ENCODE measurements around the gene PHLDB2. TPM values are rescaled to one million over a fixed set of nuclear protein-coding genes. Genes with fewer than 3 reads are reported as not detected.

Gene PHLDB2
- total RNA-seq, 1 donor from 2014 or later, result 59.1 TPM

- Mint-ChIP-seq H3K9me3 (ENCODE audit: low read depth) (no peaks in the 10 kb centered on the region), H3K4me3 (ENCODE audit: low read depth) (no peak overlapping the region), H3K27ac (no peak overlapping the region), H3K36me3 (ENCODE audit: insufficient read depth) (peaks cover 13% of the 10 kb centered on the region), H3K27me3 (no peaks in the 10 kb centered on the region), H3K4me1 (ENCODE audit: low read depth) (peaks cover 18% of the 10 kb centered on the region)
- no peak for DNase-seq (ENCODE audit: low spot score, unreplicated experiment)
- TF ChIP-seq CTCF (IDR thresholded peaks at IDR 0.05; ENCODE audit: unreplicated experiment), result no peak
These were observed 6.0 kb upstream of the PHLDB2 start for GRCh38 chr3:111853068-111853467.

GRCh38 chr3:111854990-111855389 lies 4.1 kb upstream of the PHLDB2 start:
- no peak for TF ChIP-seq CTCF (IDR thresholded peaks at IDR 0.05; ENCODE audit: unreplicated experiment)
- Mint-ChIP-seq H3K4me1 (ENCODE audit: low read depth) (peaks cover 25% of the 10 kb centered on the region), H3K27ac (no peak overlapping the region), H3K9me3 (ENCODE audit: low read depth) (no peaks in the 10 kb centered on the region), H3K36me3 (ENCODE audit: insufficient read depth) (peaks cover 10% of the 10 kb centered on the region), H3K4me3 (ENCODE audit: low read depth) (no peak overlapping the region), H3K27me3 (no peaks in the 10 kb centered on the region)
- no peak for DNase-seq (ENCODE audit: low spot score, unreplicated experiment)

- Mint-ChIP-seq H3K4me3 (ENCODE audit: low read depth) (no peak overlapping the region), H3K27me3 (no peaks in the 10 kb centered on the region), H3K9me3 (ENCODE audit: low read depth) (no peaks in the 10 kb centered on the region), H3K36me3 (ENCODE audit: insufficient read depth) (peaks cover 7% of the 10 kb centered on the region), H3K4me1 (ENCODE audit: low read depth) (peaks cover 35% of the 10 kb centered on the region), H3K27ac (no peak overlapping the region)
- no peak for DNase-seq (ENCODE audit: low spot score, unreplicated experiment)
- TF ChIP-seq CTCF (IDR thresholded peaks at IDR 0.05; ENCODE audit: unreplicated experiment), result no peak
These were observed 2.6 kb upstream of the PHLDB2 start for GRCh38 chr3:111856501-111856900.

GRCh38 chr3:111857474-111857873 lies 1.6 kb upstream of the PHLDB2 start:
- Mint-ChIP-seq H3K36me3 (ENCODE audit: insufficient read depth) (peaks cover 5% of the 10 kb centered on the region), H3K4me3 (ENCODE audit: low read depth) (peak overlapping the region; percentile 4), H3K27me3 (no peaks in the 10 kb centered on the region), H3K4me1 (ENCODE audit: low read depth) (peaks cover 36% of the 10 kb centered on the region), H3K27ac (no peak overlapping the region), H3K9me3 (ENCODE audit: low read depth) (no peaks in the 10 kb centered on the region)
- TF ChIP-seq CTCF (IDR thresholded peaks at IDR 0.05; ENCODE audit: unreplicated experiment), result no peak
- DNase-seq (ENCODE audit: low spot score, unreplicated experiment), result no peak

GRCh38 chr3:111858642-111859041 lies 423 bp upstream of the PHLDB2 start:
- DNase-seq (ENCODE audit: low spot score, unreplicated experiment), result no peak
- H3K4me1 Mint-ChIP-seq (ENCODE audit: low read depth), result peaks cover 44% of the 10 kb centered on the region
- no peaks in the 10 kb centered on the region for H3K27me3 Mint-ChIP-seq
- no peaks in the 10 kb centered on the region for H3K9me3 Mint-ChIP-seq (ENCODE audit: low read depth)
- TF ChIP-seq CTCF (IDR thresholded peaks at IDR 0.05; ENCODE audit: unreplicated experiment), result no peak
- H3K36me3 Mint-ChIP-seq (ENCODE audit: insufficient read depth), result peaks cover 5% of the 10 kb centered on the region
- peak overlapping the region; percentile 87 for H3K4me3 Mint-ChIP-seq (ENCODE audit: low read depth)
- H3K27ac Mint-ChIP-seq, result peak overlapping the region; percentile 50

Data from progenitor cell of endocrine pancreas (in vitro differentiated cells).